Measurements from ENCODE around the gene RXRA.

RXRA gene

DNA sequence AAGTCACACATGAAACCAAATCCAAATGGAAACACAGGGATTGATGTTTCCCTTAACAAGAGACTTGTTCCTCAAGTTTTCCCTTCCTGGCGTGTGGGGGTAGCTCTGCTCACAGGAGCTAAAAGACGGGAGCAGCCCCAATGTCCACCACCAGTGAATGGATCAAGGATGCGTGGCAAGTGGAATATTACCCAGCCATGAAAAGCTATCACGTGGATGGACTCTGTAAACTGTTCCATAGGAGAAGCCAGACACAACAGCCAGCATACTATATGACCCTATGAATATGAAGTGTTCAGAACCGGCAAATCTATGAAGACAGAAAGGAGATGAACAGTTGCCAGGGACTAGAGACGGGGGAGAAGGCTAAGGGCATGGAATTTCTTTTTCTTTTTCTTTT, 28.3 kb upstream of the RXRA start:
- TF ChIP-seq ZNF274 (IDR thresholded peaks at IDR 0.05; ENCODE audit: low read depth, low read length) (no peak), SUZ12 (IDR thresholded peaks at IDR 0.05; ENCODE audit: extremely low read depth, insufficient read depth, insufficient read length) (no peak), YY1 (IDR thresholded peaks at IDR 0.05; ENCODE audit: insufficient read depth, insufficient read length) (no peak)
- Histone ChIP-seq H3K4me1 (ENCODE audit: insufficient read depth, insufficient read length) (peaks cover 12% of the 10 kb centered on the region), H3K36me3 (ENCODE audit: insufficient read depth, insufficient read length, low read length) (no peaks in the 10 kb centered on the region), H3K9me3 (ENCODE audit: insufficient read depth, low read length) (no peaks in the 10 kb centered on the region), H3K27me3 (ENCODE audit: insufficient read depth, insufficient read length) (no peaks in the 10 kb centered on the region), H3K9ac (ENCODE audit: insufficient read length, low read depth) (no peak overlapping the region), H3K4me3 (ENCODE audit: insufficient read length, low read depth) (no peak overlapping the region)
- no peak for DNase-seq (ENCODE audit: low read depth, low spot score)

DNA sequence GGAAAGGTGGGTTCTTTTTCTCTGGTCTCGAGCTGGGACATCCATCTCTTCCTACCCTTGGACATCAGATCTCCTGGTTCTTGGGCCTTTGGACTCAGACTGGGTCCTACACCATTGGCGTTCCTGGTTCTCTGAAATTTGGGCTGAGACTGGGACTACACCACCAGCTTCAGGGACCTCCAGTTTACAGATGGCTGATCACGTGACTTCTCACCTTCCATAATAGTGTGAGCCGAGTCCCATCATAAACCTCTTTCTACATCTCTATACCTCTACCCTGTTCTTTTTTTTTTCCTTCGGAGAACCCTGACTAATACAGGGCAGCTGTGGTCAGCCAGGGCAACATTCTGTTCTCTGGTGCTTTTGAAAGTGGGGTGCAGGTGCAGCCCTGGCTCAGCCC, 27.2 kb upstream of the RXRA start:
- H3K9me3 ChIP-seq (ENCODE audit: insufficient read depth, low read length): no peaks in the 10 kb centered on the region
- TF ChIP-seq SUZ12 (IDR thresholded peaks at IDR 0.05; ENCODE audit: extremely low read depth, insufficient read depth, insufficient read length) (no peak), YY1 (IDR thresholded peaks at IDR 0.05; ENCODE audit: insufficient read depth, insufficient read length) (no peak), ZNF274 (IDR thresholded peaks at IDR 0.05; ENCODE audit: low read depth, low read length) (no peak)
- H3K4me3 ChIP-seq (ENCODE audit: insufficient read length, low read depth): no peak overlapping the region
- H3K36me3 ChIP-seq (ENCODE audit: insufficient read depth, insufficient read length, low read length): no peaks in the 10 kb centered on the region
- DNase-seq (ENCODE audit: low read depth, low spot score): no peak
- no peak overlapping the region for H3K9ac ChIP-seq (ENCODE audit: insufficient read length, low read depth)
- no peaks in the 10 kb centered on the region for H3K27me3 ChIP-seq (ENCODE audit: insufficient read depth, insufficient read length)
- peaks cover 9% of the 10 kb centered on the region for H3K4me1 ChIP-seq (ENCODE audit: insufficient read depth, insufficient read length)

DNA sequence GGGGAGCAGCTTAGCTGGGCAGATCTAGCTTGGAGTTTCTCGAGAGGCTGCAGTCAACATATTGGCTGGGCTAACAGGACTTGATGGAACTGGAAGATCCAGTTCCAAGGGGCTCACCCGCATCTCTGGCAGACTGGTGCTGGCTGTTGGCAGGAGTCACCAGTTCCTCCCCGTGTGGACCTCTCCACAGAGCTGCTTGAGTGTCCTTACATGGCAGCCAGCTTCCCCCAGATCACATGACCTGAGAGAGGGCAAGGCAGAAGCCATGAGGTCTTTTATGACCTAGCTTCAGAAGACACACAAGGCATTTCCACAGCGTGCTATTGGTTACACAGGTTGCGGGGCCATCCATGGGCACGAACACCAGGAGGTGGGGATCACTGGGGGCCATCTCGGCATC, 26.4 kb upstream of the RXRA start:
- no peak overlapping the region for H3K9ac ChIP-seq (ENCODE audit: insufficient read length, low read depth)
- TF ChIP-seq SUZ12 (IDR thresholded peaks at IDR 0.05; ENCODE audit: extremely low read depth, insufficient read depth, insufficient read length) (no peak), YY1 (IDR thresholded peaks at IDR 0.05; ENCODE audit: insufficient read depth, insufficient read length) (no peak), ZNF274 (IDR thresholded peaks at IDR 0.05; ENCODE audit: low read depth, low read length) (no peak)
- H3K4me3 ChIP-seq (ENCODE audit: insufficient read length, low read depth): no peak overlapping the region
- no peaks in the 10 kb centered on the region for H3K27me3 ChIP-seq (ENCODE audit: insufficient read depth, insufficient read length)
- peaks cover 3% of the 10 kb centered on the region for H3K4me1 ChIP-seq (ENCODE audit: insufficient read depth, insufficient read length)
- no peaks in the 10 kb centered on the region for H3K36me3 ChIP-seq (ENCODE audit: insufficient read depth, insufficient read length, low read length)
- DNase-seq (ENCODE audit: low read depth, low spot score): no peak
- no peaks in the 10 kb centered on the region for H3K9me3 ChIP-seq (ENCODE audit: insufficient read depth, low read length)

DNA sequence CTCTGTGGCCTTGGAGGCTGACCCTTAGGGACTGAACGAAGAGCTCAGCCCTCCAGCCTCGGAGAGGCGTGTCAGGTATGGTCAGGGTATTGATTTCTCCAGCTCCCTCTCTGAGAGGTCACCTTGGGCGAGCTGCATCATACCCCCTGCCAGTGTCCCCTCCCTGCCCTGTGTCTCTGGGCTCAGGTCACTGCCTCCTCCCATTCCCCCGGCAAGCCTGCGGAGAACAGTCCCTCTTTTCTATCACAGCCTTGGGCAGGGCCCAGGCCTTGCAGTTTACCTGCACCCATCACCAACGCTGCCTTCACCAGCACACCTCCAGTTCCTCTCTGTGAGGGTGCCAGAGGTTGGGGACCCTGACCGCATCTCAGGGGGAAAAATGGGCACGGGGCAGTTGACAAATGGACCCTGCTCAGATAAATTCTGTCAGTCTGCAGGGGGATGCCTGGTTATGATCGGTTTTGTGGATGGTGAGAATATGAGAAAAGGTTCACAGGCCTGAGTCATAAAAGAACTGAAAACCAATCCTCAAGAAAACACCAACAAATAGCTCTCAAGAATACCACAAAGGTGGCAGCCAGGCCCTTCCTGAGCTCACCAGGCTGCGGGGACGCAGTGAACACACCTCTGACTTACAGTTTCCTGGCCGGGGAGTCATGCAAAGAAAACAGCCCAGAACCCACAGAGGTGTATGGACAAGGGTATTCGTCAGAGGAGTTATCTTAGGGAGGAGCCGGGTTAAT, 24.7 kb upstream of the RXRA start:
- H3K4me3 ChIP-seq (ENCODE audit: insufficient read length, low read depth): no peak overlapping the region
- no peaks in the 10 kb centered on the region for H3K36me3 ChIP-seq (ENCODE audit: insufficient read depth, insufficient read length, low read length)
- DNase-seq (ENCODE audit: low read depth, low spot score): no peak
- TF ChIP-seq ZNF274 (IDR thresholded peaks at IDR 0.05; ENCODE audit: low read depth, low read length) (no peak), YY1 (IDR thresholded peaks at IDR 0.05; ENCODE audit: insufficient read depth, insufficient read length) (no peak)
- no peaks in the 10 kb centered on the region for H3K27me3 ChIP-seq (ENCODE audit: insufficient read depth, insufficient read length)
- H3K4me1 ChIP-seq (ENCODE audit: insufficient read depth, insufficient read length): no peaks in the 10 kb centered on the region
- no peak overlapping the region for H3K9ac ChIP-seq (ENCODE audit: insufficient read length, low read depth)
- no peaks in the 10 kb centered on the region for H3K9me3 ChIP-seq (ENCODE audit: insufficient read depth, low read length)

DNA sequence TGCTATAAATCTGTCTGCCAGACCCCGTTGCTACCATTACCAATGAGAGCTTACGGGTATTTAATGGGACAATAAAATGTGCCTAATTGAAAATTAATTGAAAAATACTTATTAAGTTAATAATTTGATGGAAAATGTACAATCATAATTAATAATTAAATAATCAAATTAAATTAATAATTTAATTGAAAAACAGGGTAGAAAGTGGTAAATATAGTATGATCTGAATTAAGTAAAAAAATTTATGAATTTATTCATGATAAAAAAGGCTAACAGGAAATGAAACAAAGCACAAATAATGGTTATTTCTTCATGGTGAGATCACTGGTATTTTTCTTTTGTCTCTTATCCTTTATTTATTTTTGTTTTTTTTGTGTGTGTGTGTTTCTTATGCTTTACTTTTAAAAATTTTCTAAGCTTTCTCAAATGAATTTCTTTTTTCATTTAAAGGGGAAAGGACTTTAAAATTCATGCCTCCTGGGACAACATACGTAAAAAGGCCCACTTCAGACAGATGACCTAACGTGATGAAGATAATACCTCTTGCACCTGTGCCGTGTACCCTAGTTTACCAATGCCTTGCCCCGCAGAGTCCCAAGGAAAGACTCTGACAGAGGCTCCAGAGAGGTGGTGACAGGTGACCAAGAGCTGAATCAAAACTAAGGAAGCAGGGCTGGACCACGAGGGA, 24.0 kb upstream of the RXRA start:
- no peak overlapping the region for H3K9ac ChIP-seq (ENCODE audit: insufficient read length, low read depth)
- H3K4me3 ChIP-seq (ENCODE audit: insufficient read length, low read depth): no peak overlapping the region
- H3K4me1 ChIP-seq (ENCODE audit: insufficient read depth, insufficient read length): no peaks in the 10 kb centered on the region
- no peak for TF ChIP-seq SUZ12 (IDR thresholded peaks at IDR 0.05; ENCODE audit: extremely low read depth, insufficient read depth, insufficient read length)
- TF ChIP-seq YY1 (IDR thresholded peaks at IDR 0.05; ENCODE audit: insufficient read depth, insufficient read length): no peak
- no peak for TF ChIP-seq ZNF274 (IDR thresholded peaks at IDR 0.05; ENCODE audit: low read depth, low read length)
- H3K9me3 ChIP-seq (ENCODE audit: insufficient read depth, low read length): no peaks in the 10 kb centered on the region
- H3K27me3 ChIP-seq (ENCODE audit: insufficient read depth, insufficient read length): peaks cover under 1% of the 10 kb centered on the region
- no peaks in the 10 kb centered on the region for H3K36me3 ChIP-seq (ENCODE audit: insufficient read depth, insufficient read length, low read length)
- DNase-seq (ENCODE audit: low read depth, low spot score): no peak

DNA sequence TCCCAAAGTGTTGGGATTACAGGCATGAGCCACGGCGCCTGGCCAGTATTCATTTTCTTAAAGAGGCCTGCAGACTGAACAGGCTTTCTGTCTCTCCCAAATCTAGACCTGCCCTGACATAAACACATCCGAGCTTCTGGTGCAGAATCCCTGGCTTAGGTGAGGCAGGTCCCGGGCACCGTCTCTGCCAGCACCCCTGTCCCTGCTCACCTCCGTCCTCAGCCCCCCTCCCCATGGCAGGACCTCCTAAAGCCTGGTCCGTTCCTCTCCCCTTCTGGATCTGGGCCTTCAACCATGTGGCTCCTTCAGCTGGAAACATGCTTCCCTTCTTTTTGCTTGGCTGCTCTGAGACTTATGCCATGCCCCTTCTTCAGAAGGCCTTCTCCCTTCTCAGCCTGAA, 22.7 kb upstream of the RXRA start:
- Histone ChIP-seq H3K4me1 (ENCODE audit: insufficient read depth, insufficient read length) (no peaks in the 10 kb centered on the region), H3K27me3 (ENCODE audit: insufficient read depth, insufficient read length) (peaks cover 3% of the 10 kb centered on the region), H3K4me3 (ENCODE audit: insufficient read length, low read depth) (no peak overlapping the region), H3K9me3 (ENCODE audit: insufficient read depth, low read length) (no peaks in the 10 kb centered on the region), H3K36me3 (ENCODE audit: insufficient read depth, insufficient read length, low read length) (no peaks in the 10 kb centered on the region), H3K9ac (ENCODE audit: insufficient read length, low read depth) (no peak overlapping the region)
- no peak for DNase-seq (ENCODE audit: low read depth, low spot score)
- TF ChIP-seq SUZ12 (IDR thresholded peaks at IDR 0.05; ENCODE audit: extremely low read depth, insufficient read depth, insufficient read length) (no peak), YY1 (IDR thresholded peaks at IDR 0.05; ENCODE audit: insufficient read depth, insufficient read length) (no peak), ZNF274 (IDR thresholded peaks at IDR 0.05; ENCODE audit: low read depth, low read length) (no peak)

DNA sequence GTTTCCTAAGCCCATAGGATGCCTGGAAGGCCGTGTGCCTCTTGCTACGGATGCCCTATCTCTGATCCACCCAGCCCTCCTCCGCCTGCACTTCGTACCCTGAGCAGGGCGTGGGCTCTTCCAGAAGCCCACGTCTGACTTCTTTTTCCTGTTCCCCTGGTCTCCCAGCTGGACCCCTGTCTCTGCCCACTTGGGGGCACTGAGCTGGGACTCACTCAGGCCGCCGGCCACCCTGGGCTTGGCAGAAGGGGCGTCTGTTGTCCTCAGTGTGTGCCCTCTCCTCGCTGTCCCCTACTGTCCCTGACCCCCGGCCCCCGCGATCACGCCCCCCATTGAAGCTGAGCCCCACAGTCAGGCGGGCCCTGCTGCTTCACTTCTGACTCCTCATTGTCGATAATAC, 22.0 kb upstream of the RXRA start:
- Histone ChIP-seq H3K4me3 (ENCODE audit: insufficient read length, low read depth) (no peak overlapping the region), H3K4me1 (ENCODE audit: insufficient read depth, insufficient read length) (no peaks in the 10 kb centered on the region), H3K9ac (ENCODE audit: insufficient read length, low read depth) (no peak overlapping the region), H3K9me3 (ENCODE audit: insufficient read depth, low read length) (no peaks in the 10 kb centered on the region), H3K27me3 (ENCODE audit: insufficient read depth, insufficient read length) (peaks cover 3% of the 10 kb centered on the region), H3K36me3 (ENCODE audit: insufficient read depth, insufficient read length, low read length) (no peaks in the 10 kb centered on the region)
- TF ChIP-seq ZNF274 (IDR thresholded peaks at IDR 0.05; ENCODE audit: low read depth, low read length): no peak
- no peak for TF ChIP-seq YY1 (IDR thresholded peaks at IDR 0.05; ENCODE audit: insufficient read depth, insufficient read length)
- no peak for TF ChIP-seq SUZ12 (IDR thresholded peaks at IDR 0.05; ENCODE audit: extremely low read depth, insufficient read depth, insufficient read length)
- no peak for DNase-seq (ENCODE audit: low read depth, low spot score)
